ENCODE results near the gene CCDC120.

The CCDC120 gene

GRCh38 chrX:49064303-49064702 lies 5.5 kb downstream of the CCDC120 start:
- no peak for DNase-seq

DNA sequence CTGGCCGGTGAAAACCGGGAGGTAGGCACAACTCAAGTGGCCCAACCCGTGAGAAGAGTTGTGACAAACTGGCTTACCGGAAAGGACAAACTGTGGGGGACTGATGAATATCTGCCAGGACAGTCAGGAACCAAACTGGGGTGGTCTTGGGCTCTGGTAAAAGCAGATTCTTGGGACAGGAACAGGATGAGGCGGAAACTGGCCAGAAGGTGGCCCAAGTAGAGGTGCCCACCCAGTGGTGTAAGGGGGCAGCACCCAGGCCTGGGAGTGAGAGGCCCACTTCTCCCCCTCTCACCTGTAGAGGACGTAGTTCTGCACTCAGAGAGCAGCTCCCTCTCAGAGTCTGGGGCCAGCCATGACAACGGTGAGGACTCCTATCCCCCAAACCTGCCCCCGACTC lies 5.9 kb downstream of the CCDC120 start:
- DNase-seq: no peak

- DNase-seq: no peak
Measured at GRCh38 chrX:49066278-49066677, 7.5 kb downstream of the CCDC120 start.

- no peak for DNase-seq
Measured at GRCh38 chrX:49066690-49067089, 7.9 kb downstream of the CCDC120 start.

DNA sequence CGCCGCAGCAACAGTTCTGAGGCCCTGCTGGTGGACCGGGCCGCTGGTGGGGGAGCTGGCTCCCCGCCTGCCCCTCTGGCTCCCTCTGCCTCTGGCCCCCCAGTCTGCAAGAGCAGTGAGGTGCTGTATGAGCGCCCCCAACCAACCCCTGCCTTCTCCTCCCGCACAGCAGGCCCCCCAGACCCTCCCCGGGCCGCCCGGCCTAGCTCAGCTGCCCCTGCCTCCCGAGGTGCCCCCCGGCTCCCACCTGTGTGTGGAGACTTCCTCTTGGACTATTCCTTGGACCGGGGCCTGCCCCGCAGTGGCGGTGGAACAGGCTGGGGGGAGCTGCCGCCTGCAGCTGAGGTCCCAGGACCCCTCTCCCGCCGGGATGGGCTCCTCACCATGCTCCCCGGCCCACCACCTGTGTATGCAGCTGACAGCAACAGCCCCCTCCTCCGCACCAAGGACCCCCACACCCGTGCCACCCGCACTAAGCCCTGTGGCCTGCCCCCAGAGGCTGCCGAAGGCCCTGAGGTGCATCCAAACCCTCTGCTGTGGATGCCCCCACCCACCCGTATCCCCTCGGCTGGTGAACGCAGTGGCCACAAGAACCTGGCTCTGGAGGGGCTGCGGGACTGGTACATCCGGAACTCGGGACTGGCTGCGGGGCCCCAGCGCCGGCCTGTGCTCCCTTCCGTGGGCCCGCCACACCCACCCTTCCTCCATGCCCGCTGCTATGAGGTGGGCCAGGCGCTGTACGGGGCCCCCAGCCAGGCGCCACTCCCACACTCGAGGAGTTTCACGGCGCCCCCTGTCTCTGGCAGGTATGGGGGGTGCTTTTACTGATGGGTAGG lies 8.7 kb downstream of the CCDC120 start:
- no peak for DNase-seq

DNA sequence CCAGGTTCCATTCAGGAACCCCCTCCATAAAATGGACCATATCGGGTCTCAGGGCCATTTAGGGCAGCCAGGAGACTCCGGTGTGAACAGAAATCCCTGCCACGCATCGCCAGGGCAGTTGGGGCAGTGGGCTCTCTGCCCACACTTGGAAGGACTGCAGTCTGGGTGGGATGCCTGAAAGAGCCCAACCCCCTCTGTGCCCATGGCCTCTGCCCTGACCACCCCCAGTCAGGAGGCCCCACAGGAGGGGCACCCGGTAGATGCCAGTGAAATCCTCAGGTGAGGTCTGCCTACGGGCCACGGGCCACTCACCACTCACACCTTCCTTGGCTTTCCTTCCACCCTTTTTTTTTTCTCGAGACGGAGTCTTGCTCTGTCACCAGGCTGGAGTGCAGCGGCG lies 10.2 kb downstream of the CCDC120 start:
- no peak for DNase-seq

- no peak for DNase-seq
Measured at GRCh38 chrX:49070988-49071387, 12.2 kb downstream of the CCDC120 start.

GRCh38 chrX:49071877-49072711 lies 13.3 kb downstream of the CCDC120 start:
- no peak for DNase-seq

DNA sequence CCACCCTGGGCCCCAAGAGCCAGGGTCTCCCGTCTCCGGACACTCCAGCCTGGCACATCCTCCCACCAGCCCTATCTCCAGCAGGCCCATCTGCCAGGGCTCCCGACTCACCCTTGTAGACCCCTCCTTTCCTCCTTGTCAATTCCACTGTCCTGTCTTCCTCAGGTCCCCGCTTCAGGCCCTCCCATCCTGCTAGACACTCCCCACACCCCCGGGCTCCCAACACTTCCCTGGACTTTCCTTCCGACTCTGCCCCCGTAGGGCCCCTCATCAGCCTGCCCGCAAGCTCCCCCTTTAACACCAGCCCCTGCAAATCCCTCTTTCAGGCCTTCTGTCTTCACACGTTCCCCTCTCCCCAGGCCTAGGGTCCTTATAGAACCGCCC lies 13.9 kb downstream of the CCDC120 start:
- no peak for DNase-seq

GRCh38 chrX:49073601-49074575 lies 15.1 kb downstream of the CCDC120 start, which contains the start of gene PRAF2:
Gene PRAF2, minus strand, starts transcription at chrX:49074002. Its CDS starts 15 bp downstream, at chrX:49073987.
- DNase-seq: peak; percentile 89

- no peak for DNase-seq
Measured at GRCh38 chrX:49075347-49075746, 16.5 kb downstream of the CCDC120 start.

DNA sequence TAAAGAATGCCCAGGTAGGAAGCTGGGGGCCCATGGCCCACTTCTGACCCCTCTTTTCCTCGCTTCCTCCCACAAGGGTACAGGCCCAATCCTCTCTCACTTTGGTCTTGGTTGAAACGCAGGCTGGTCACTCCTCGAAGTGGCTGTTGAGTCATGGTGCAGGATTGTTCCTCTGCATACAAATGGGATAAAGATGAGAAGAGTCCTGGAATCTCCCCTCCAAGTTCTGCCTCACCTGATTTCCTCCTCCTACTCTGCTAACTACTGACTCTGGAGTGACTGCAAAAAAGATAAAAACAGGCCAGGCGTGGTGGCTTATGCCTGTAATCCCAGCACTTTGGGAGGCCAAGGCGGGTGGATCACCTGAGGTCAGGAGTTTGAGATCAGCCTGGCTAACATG lies 19.1 kb downstream of the CCDC120 start:
- DNase-seq: no peak

DNA sequence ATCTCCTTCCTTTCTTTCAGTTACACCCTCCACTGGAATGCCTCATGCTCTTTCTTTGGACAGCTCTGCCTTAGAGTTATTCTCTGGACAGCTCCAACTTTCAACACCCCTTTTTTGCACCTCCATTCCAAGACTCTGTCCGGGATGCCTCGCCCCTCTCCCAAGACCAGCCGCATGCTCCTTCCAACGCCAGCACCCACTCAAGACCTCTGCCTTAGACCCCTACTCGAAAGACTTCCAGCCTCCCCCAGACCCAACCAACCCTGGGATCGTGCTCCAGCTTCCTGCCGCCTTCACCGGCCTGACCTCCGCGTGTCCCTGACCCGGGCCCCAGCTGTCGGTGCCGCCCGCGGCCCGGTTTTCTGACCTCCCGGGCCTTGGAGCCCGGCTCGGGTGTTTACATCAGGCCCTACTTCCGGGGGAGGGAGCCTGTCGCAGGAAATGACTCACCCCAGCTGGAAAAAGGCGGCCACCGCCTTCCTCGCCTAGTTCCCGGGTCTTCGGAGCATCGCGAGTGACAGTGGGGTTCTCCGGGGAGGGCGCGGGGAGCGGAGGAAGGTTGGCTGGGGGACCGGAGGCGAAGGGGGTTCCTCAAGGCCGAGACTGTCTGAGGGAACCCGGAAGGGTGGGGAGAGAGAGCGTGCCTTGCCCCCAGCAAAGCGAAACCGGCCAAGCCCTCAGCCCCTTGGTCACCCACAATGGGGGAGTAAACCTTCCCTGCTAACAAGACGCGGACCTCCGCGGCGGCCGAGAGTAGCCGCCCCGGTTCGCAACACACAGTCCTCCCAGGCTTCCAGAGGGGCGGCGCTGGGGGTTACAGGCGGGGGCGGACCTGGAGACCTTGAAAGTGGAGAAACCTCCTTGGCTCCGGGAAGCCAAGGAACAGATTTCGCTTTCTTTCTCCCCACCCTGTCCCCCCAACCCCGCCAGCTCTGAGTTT lies 21.0 kb downstream of the CCDC120 start, which contains the start of gene WDR45:
WDR45 (minus strand) TSS at position 399 of the 940 bp plus-strand sequence. CDS start 1,792 bp downstream, outside the sequence.
- peak; percentile 76 for DNase-seq

- no peak for DNase-seq
Measured at GRCh38 chrX:49082271-49082871, 23.6 kb downstream of the CCDC120 start.

GRCh38 chrX:49089553-49089952 lies 30.8 kb downstream of the CCDC120 start:
- no peak for DNase-seq

DNA sequence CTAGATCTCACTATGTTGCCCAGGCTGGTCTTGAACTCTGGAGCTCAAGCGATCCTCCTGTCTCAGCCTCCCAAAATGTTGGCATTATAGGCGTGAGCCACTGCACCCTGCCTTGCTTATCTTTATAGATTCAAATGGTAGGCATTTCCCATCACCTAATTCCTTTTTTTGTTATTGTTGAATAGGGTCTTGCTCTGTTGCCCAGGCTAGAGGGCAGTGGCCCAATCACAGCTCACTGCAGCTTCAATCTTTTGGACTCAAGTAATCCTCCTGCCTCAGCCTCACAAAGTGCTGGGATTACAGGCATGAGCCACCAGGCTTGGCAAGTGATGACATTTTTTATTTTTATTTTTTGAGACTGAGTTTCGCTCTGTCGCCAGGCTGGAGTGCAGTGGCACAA lies 37.6 kb downstream of the CCDC120 start:
- DNase-seq: no peak

- DNase-seq: peak; percentile 88
Measured at GRCh38 chrX:49100704-49101628, 42.2 kb downstream of the CCDC120 start.

DNA sequence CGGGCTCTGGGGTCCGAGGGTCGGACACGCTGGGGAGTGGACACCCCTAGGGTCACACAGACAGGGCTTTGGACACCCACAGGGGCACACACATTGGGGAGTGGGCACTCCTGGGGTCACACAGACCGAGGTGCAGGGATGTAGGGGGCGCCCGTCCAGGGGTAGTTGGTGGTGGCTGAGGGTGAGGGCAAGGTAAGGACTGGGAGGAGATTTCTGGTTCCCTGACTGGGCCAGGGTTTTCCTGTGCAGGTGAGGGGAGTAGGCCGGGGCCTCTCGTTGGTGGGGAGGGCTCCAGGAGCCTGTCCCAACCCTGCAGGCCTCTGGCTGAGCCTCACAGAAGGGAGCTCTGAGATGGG lies 42.8 kb downstream of the CCDC120 start:
- DNase-seq: peak; percentile 5

DNA sequence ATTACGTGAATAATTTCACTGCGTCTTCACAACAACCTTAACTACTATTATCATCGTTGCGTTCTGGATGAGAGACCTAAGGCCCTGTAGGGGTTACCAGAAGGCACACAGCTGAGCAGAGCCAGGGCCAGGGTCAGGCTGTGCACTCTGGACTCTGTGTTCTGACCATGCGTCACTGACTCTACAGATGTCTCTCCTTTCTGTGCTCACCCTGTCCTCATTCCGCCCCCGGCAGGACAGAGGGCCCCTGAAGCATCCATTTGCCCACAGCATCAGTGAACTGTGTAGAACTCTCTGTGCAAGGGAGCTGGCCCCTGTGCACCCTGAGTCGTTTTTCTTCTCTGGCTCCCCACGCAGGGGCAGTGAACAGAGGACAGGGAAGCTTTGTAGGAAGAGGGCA lies 43.4 kb downstream of the CCDC120 start:
- DNase-seq: no peak

GRCh38 chrX:49103637-49104036 lies 44.8 kb downstream of the CCDC120 start:
- DNase-seq: no peak

Data from activated naive CD4-positive, alpha-beta T cell treated with Interleukin-2 at 50 U/mL for 16 hours (primary cell).